GM19463 (cell line): ENCODE measurements around the gene LEAP2.
"Not testable (repeated sequence)": the region's sequence is repeated elsewhere in the genome, so short reads cannot be mapped to it uniquely, and the experiment has no call there.

Experiments used
- ATAC-seq: cut with Tn5 transposase; IDR thresholded peaks from one replicate; pipeline ENCODE4 v1.9.1; 2021; ENCODE audit warnings: mild to moderate bottlenecking, moderate library complexity; ENCODE audit not compliant: unreplicated experiment

The LEAP2 gene

GRCh38 chr5:132840313-132840712, 33.2 kb upstream of the LEAP2 start:
- ATAC-seq = no peak

DNA sequence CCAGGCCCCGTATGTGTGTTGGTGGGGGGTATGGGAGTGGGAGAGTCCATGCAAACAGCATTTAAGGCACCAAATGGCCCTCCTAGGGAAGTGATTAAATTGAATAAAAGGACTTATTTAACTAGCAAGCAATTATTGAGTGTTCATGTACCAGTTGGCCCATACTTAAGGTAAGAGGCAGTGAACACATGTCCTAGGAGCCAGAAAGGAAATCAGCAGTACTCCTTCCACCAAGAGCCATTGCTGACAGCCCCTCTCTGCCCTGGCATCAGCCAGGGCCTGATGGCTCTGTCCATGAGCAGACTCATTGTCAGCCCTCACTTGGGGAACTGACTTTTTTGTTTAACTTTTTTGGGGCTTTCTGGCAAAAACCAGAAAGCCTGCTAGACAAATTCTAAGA, 32.6 kb upstream of the LEAP2 start:
- ATAC-seq = no peak

DNA sequence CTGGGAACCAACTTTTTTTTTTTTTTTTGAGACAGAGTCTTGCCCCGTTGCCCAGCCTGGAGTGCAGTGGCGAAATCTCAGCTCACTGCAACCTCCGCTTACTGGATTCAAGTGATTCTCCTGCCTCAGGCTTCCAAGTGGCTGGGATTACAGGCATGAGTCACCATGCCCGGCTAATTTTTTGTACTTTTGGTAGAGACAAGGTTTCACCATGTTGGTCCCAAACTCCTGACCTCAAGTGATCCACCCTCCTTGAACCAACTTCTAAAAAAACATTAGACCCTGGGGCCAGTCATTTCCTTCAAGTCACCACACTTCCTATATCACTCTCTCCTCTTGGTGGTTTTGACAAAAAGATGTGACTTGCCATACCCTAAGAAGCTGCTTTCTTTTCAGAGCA, 32.2 kb upstream of the LEAP2 start:
- no peak for ATAC-seq

- no peak for ATAC-seq
Observed at GRCh38 chr5:132848270-132848669, 25.2 kb upstream of the LEAP2 start.

DNA sequence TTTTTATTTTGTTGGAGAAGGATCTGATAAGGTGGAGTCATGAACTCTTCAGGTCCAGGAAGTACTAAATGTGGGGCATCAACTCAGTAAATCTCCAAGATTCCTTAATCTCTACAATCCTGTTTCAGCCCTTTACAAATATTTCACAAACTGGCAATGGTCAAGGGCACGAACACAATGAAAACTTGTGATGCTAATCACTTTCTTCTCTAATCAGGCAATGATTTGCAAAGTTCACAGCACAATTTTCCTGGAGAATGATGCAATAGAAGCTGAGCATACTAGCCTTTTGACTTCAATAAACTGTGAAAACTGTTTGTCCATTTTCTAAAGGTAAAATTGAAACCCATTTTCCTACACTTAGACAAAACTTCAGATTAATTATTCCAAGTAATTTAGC, 24.1 kb upstream of the LEAP2 start:
- no peak for ATAC-seq

DNA sequence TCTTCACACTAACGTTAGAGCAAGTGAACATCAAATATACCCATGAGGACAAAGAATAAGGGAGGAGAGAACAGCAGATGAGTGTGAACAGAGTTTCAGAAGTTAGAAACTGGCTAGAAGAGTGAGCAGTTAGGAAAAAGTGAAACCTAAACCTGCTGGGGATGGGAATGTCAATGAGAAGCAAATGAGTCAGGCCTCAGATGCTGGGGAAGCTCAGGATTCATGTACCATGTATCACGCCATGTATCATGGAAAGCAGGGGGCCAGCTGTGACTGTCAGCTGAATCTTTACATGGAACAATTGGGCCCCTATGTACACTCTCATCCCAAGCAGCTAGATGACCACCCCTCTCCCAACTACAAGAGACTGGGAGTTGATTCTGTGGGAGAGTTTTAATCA, 23.4 kb upstream of the LEAP2 start:
- no peak for ATAC-seq

DNA sequence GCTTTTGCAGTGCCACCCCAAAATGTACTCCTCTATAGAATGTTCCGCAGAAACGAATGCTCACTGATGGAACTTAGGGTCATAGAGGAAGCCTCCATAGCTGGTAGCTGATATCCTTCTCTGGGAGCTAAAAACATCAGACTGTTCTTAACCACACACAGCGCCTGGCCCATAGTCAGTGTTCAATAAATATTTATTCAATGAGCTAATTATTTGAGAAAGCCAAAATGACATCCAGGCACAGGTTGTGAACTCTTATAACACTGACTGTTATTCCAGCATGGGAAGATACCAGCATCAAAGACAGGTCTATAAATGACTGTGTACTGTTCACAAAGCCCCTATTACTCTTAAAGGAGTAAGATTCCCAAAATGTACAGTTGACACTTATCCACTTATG, 20.1 kb upstream of the LEAP2 start:
- no peak for ATAC-seq

GRCh38 chr5:132853790-132854189, 19.7 kb upstream of the LEAP2 start:
- ATAC-seq = no peak

- no peak for ATAC-seq
Observed at GRCh38 chr5:132854301-132854700, 19.2 kb upstream of the LEAP2 start.

GRCh38 chr5:132854992-132855391, 18.5 kb upstream of the LEAP2 start:
- ATAC-seq = not testable (repeated sequence)

DNA sequence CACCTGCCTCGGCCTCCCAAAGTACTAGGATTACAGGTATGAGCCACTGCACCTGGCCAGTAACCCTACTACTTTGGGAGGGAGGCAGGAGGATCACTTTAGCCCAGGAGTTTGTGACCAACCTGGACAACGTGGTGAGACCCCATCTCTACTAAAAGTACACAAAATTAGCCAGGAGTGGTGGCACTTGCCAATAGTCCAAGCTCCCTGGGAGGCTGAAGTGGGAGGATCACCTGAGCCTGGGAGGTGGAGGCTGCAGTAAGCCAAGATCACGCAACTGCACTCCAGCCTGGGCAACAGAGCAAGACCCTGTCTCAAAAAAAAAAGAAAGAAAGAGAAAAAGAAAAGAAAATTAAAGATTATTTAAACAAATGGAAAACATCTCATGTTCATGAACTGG, 17.5 kb upstream of the LEAP2 start:
- ATAC-seq = no peak

GRCh38 chr5:132859889-132860437, 13.5 kb upstream of the LEAP2 start:
- ATAC-seq = no peak

DNA sequence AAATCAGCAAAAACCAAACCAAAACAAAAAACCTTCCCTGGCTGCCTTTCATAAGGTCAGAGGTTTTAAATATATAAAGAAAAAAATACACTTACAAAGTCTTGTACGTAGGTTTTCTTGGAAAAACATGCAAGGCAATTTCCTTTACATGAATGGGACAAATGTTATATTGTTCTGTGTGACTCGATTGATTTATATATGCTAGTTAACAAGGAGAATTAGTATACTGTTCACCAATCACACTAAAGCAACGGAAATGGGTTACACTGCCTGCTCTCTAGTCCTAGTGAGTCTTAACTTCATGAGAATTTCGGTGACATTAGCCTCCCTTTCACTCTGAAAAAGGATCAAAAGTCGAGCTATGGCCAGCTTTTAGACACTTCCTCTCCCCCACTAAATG, 12.7 kb upstream of the LEAP2 start:
- no peak for ATAC-seq

DNA sequence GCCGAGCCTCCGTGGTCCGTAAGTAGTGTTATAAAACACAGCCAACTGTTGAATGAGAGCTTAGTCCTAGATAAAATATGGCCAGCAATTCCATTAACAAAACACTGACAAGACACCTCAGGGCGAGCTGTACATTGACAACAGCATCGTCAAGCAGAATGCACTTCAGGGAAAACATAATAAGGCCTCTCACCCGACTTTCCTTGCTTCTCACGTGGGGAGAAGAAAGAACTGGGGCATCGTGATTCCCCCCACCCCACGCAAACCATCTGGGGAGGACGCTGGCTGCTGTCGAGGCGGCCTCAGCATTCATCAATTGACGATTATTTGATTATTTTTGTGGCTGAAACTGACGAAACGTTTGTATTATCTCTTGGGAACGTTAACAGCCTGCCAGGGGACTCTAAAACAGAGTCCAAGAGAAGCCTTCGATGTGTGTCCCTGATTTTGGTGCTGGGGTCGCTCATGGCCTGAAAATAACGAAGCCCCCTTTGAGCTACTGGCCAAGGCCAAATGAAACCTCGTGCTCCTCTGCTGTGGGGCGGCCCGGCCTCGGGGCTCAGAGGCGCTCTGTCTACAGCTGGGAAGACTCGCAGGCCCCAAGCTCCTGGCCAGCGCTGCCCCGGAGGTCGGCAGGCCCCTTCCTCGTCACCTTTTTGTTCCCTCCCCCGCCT, 7.7 kb upstream of the LEAP2 start:
- peak; percentile 11 for ATAC-seq

GRCh38 chr5:132866342-132867045, 7.0 kb upstream of the LEAP2 start, which contains the start of the genes GDF9 and UQCRQ:
GDF9 (minus strand) TSS chr5:132866469; CDS start chr5:132864533, 1,936 bp downstream.
UQCRQ (plus strand) TSS chr5:132866642; CDS start chr5:132866882, 240 bp downstream.
- ATAC-seq = peak; percentile 99

GRCh38 chr5:132867046-132867451, 6.4 kb upstream of the LEAP2 start:
- no peak for ATAC-seq

DNA sequence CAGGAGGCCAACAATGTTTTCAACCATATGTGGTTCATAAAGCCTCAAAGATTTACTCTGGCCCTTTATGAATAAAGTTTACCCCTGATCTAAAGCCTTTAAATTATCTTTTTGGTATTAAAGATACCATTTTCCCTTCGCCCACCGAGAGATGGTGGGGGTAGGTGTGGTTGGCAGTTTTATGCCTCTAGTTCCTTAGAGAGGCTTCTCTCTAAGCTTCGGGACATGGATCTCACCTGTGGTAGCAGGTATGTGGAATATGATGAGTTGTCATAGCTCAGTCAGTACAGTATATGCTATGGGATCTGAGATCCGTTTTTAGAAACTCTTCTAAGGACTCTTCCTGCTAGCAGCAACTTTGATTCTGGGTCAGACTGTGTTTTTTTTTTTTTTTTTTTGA, 4.7 kb upstream of the LEAP2 start:
- ATAC-seq = no peak

- no peak for ATAC-seq
Observed at GRCh38 chr5:132870801-132871200, 2.7 kb upstream of the LEAP2 start.

DNA sequence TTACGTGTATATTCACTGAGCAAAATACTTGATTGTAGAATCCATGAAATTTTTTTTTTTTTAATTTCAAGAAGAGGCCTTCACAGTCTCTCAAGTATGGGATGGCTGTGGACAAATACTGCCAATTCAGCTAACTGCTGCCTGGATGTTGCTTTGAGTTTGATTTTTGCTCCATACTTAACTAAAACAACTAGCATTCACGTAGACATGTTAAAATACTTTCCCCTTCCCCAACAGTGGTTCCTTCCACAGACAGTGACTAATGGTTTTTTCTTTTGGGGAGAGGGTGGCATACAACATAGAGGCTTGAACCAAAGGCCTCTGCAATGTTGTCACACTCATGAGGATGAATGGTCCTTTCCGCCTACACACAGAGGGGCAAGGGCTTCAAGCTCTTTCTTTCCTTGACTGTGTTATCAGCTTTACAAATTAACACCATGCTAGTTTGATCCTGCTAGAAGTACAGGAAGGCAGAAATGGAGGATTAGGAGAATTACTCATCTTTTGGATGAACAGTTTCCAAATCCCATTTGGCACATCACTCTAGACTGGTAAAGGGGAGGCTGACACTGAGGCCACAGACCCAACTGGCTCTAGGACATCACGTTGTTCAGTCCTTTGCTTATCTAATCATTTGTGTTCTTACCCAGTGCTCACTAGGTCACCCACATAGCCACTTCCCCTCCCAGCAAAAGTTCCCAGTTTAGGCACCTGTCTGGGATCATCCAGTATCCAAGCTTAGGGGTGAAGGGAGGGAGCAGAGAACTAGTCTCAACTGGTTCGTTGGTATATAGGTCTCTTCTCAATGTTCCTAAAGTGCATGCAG, 1.8 kb upstream of the LEAP2 start:
- ATAC-seq = no peak

DNA sequence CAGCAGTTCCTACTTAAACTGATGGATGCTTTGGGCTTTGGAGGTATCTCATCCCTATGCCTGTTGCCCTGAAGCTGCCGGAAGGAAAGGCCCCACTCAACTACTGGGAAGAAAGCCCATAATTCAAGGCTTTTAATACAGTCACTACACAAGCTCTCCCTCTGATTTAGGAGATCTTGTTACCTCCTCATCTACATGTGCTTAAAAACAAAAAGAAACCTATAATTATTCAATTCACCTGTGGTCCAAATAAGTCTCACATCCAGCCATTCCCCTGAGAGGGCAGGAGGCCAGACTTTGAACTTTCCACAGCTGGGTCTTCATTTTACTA, 715 bp upstream of the LEAP2 start:
- no peak for ATAC-seq

- no peak for ATAC-seq
Observed at GRCh38 chr5:132873930-132874271, 433 bp downstream of the LEAP2 start.
